ENCODE results near the gene GPANK1. TPM values are rescaled to one million over a fixed set of nuclear protein-coding genes. Genes with fewer than 3 reads are reported as not detected.

Gene GPANK1
- total and polyA plus RNA-seq, 4 donors, result 12.7 to 16.6 (median 14.5) TPM

DNA sequence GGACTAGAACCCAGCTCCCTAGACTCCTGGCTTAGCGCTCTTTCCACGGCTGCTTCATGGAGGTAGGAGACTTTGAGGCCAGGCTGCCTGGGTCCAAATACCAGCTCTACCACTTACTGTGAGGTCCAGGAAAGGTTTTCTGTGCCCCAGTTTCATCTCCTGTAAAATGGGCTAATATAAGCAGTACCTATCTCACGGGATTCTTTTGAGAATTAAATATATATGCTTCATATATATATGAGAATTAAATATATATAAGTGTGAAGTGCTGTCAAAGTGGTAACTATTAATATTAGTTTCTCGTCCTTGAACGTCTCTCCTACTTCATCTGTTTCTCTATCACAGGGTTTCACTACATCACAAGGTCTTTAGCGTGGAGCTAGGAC is 26.3 kb upstream of the GPANK1 start:
- no peaks in the 10 kb centered on the region for H3K27me3 ChIP-seq (ENCODE audit: control insufficient read depth in 3 of 3, insufficient read depth in 3 of 3, low read length in 2 of 3)
- 92 to 94% methylated on average over 6 of the region's 6 CpGs for WGBS, 2 donors
- H3K27ac ChIP-seq (ENCODE audit: low read depth in 1 of 2, low read length in 1 of 2), result no peak overlapping the region
- H3K4me3 ChIP-seq, result no peak overlapping the region
- no peaks in the 10 kb centered on the region for H3K9me3 ChIP-seq (ENCODE audit: control insufficient read depth in 4 of 4, insufficient read depth in 3 of 4, low read length in 3 of 4)
- ATAC-seq (ENCODE audit: insufficient read depth, low FRiP score) (no peak), DNase-seq (no peak)
- peaks cover 23 to 69% (median 34%) of the 10 kb centered on the region in 4 donors for H3K36me3 ChIP-seq (ENCODE audit: control insufficient read depth in 4 of 4, insufficient read depth in 4 of 4, low read length in 4 of 4)
- TF ChIP-seq CTCF (IDR thresholded peaks at IDR 0.05; ENCODE audit: control extremely low read depth, extremely low read depth), result no peak
- H3K9ac ChIP-seq (ENCODE audit: insufficient read depth in 1 of 2, low read length in 2 of 2), result no peak overlapping the region
- H3K4me1 ChIP-seq (ENCODE audit: control insufficient read depth in 5 of 5, insufficient read depth in 5 of 5, low read length in 5 of 5), result no peaks in the 10 kb centered on the region

GRCh38 chr6:31690231-31691077 is 25.7 kb upstream of the GPANK1 start:
- Histone ChIP-seq H3K36me3 (ENCODE audit: control insufficient read depth in 4 of 4, insufficient read depth in 4 of 4, low read length in 4 of 4) (peaks cover 23 to 69% (median 33%) of the 10 kb centered on the region in 4 donors), H3K9ac (ENCODE audit: insufficient read depth in 1 of 2, low read length in 2 of 2) (no peak overlapping the region), H3K27me3 (ENCODE audit: control insufficient read depth in 3 of 3, insufficient read depth in 3 of 3, low read length in 2 of 3) (no peaks in the 10 kb centered on the region), H3K9me3 (ENCODE audit: control insufficient read depth in 4 of 4, insufficient read depth in 3 of 4, low read length in 3 of 4) (no peaks in the 10 kb centered on the region), H3K27ac (ENCODE audit: low read depth in 1 of 2, low read length in 1 of 2) (no peak overlapping the region), H3K4me1 (ENCODE audit: control insufficient read depth in 5 of 5, insufficient read depth in 5 of 5, low read length in 5 of 5) (no peaks in the 10 kb centered on the region), H3K4me3 (no peak overlapping the region)
- DNase-seq (no peak), ATAC-seq (ENCODE audit: insufficient read depth, low FRiP score) (no peak)
- no peak for TF ChIP-seq CTCF (IDR thresholded peaks at IDR 0.05; ENCODE audit: control extremely low read depth, extremely low read depth)
- WGBS, 2 donors, result 78 to 87% methylated on average over 10 of the region's 10 CpGs

DNA sequence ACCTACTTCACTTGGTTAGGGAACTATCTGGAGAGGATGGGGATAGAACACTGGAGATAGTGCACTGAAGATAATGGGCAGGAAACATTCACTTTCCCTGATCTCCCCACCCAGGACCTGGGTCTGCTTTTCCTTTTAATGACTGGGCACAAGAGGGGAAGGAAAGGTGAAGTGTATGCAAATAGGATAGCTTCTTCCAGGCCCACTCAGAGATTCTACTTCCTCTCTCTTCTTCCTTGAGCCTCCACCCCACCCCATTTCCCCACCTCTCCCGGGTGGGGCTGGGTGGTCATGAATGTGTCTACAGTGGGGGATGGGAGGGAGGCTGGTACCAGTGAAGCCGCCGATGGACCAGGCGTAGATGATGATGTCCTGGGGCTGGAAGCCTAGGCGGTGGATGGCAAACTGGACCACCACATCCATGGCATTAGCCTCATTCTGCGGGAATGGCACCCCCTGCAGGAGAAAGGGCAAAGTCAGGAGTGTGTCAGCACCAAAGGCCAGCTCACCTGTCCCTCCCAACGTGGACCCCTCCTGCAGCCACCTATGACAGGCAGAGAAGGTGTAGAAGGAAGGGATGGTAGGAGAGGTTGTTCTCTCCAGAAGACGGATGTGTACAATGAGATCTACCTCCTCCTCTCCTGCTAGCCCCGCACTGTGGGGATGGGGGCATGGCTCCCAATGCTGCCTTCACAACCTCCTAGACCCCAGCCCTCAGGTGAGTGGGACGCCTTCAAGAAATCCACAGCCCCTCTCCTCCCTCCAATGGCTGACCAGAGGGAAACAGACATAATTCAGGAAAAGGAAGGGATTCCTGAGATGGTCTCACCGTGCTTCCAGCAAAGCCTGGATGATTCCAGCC is 24.7 kb upstream of the GPANK1 start:
- no peak for TF ChIP-seq CTCF (IDR thresholded peaks at IDR 0.05; ENCODE audit: control extremely low read depth, extremely low read depth)
- no peak for DNase-seq
- Histone ChIP-seq H3K27ac (ENCODE audit: low read depth in 1 of 2, low read length in 1 of 2) (no peak overlapping the region), H3K36me3 (ENCODE audit: control insufficient read depth in 4 of 4, insufficient read depth in 4 of 4, low read length in 4 of 4) (peaks cover 22 to 63% (median 30%) of the 10 kb centered on the region in 4 donors), H3K4me3 (no peak overlapping the region), H3K4me1 (ENCODE audit: control insufficient read depth in 5 of 5, insufficient read depth in 5 of 5, low read length in 5 of 5) (no peaks in the 10 kb centered on the region), H3K9me3 (ENCODE audit: control insufficient read depth in 4 of 4, insufficient read depth in 3 of 4, low read length in 3 of 4) (no peaks in the 10 kb centered on the region), H3K9ac (ENCODE audit: insufficient read depth in 1 of 2, low read length in 2 of 2) (no peak overlapping the region), H3K27me3 (ENCODE audit: control insufficient read depth in 3 of 3, insufficient read depth in 3 of 3, low read length in 2 of 3) (no peaks in the 10 kb centered on the region)
- 80 to 81% methylated on average over 11 of the region's 11 CpGs for WGBS, 2 donors
- no peak for ATAC-seq (ENCODE audit: insufficient read depth, low FRiP score)

Data from lung (tissue), 12 donors.